HG03066 (cell line): ENCODE results near the gene GUCD1.
"Not testable (repeated sequence)": the region's sequence is repeated elsewhere in the genome, so short reads cannot be mapped to it uniquely, and the experiment has no call there.

Experiments used
- ATAC-seq: cut with Tn5 transposase; IDR thresholded peaks from one replicate; pipeline ENCODE4 v1.9.1; 2021; ENCODE audit warnings: low read depth; ENCODE audit not compliant: unreplicated experiment

The GUCD1 gene

DNA sequence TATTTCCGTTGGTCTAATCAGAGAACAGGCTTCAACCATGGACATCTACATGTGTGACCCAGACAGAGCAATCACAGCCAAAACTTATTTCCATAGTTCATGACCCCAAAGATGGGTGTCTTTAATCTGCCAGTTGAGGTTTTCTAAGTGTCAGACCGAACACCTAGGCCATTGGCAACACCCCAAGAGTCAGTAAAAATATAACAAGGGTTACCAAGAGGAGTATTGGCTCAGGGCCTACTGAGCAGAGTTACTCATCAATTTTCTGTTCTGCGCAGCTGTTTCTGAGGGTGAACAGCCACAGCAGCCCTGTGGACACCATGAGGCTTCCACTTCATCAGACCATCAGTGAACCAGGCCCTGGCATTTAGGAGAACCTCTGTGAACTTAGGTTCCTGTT lies 18.8 kb downstream of the GUCD1 start:
- ATAC-seq, result no peak

DNA sequence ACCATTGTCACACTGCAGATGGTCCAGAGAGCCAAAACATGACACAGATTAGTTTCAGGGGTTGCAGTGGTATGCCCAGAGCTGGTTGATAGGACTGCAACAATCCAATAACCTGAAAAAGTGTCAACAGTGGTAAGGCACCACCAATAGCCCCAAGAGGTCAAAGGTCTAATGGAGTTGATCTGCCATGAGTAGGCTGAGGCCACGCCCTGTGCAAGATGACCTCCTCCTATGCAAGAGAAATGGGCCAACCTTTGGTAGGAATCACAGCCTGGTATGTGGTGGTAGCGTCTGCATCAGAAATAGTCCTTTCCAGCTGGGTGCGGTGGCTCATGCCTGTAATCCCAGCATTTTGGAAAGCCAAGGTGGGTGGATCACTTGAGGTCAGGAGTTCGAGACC lies 19.6 kb downstream of the GUCD1 start:
- no peak for ATAC-seq

GRCh38 chr22:24532075-24532474 lies 22.9 kb downstream of the GUCD1 start:
- no peak for ATAC-seq

DNA sequence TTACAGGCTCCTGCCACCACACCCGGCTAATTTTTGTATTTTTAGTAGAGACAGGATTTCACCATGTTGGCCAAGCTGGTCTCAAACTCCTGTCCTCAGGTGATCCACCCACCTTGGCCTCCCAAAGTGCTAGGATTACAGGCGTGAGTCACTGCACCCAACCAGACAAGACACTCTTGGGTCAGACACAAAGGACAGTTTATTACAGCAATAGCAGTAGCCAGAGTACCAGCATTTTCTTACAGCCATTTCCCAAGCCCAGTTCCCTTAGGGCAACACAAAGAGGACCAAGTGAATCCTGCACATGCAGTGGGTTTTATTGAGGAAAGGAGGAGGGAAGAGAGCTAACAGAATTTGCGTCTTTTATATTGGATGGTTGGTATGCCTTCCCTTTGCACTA lies 24.0 kb downstream of the GUCD1 start:
- ATAC-seq, result not testable (repeated sequence)

GRCh38 chr22:24529898-24530297 lies 25.0 kb downstream of the GUCD1 start:
- ATAC-seq, result no peak

GRCh38 chr22:24526191-24526590 lies 28.7 kb downstream of the GUCD1 start:
- no peak for ATAC-seq

- no peak for ATAC-seq
These were observed 29.4 kb downstream of the GUCD1 start for GRCh38 chr22:24525416-24526037.

GRCh38 chr22:24523873-24524272 lies 31.1 kb downstream of the GUCD1 start:
- no peak for ATAC-seq

DNA sequence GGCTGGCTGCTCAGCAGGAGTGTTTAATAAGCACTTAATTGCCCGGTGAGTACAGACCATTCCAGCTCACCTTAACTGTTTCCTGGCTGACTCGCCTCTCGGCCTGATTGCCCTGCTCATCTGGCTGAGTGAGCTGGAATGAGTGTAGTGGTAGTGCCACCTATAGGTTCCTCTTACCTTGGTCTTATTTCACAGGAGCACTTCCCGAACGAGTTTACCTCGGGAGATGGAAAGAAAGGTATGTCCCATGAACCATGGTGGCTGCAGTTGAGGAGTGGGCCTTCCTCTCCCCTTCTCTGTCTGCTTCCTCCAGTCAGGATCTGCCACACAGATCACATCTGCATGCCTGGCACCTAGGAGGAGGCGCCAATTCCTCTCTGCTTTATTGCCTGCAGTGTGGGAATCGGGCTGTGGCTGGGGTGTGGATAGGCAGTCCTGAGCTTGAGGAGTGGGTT lies 33.1 kb downstream of the GUCD1 start:
- ATAC-seq, result no peak

DNA sequence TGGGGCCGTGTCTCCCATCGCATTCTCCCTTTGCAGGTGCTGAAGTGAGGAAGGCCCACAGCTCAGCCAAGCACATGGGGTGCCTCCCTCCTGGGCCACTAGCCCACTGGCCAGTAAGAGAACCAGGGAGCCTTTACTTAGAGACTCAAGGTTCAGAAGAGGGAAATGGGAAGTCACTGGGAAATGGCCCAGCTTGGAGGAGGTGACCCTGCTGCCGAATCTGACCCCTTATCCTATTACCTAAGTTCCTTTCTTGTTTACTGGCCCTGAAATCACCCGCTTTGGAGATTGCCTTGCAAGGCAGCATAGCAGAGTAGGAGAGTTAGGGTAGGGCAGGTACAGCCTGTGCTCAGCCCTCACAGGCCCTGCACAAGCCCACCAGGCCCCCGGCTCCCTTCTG lies 35.4 kb downstream of the GUCD1 start:
- ATAC-seq, result no peak

GRCh38 chr22:24518771-24519485 lies 36.0 kb downstream of the GUCD1 start:
- ATAC-seq, result no peak

GRCh38 chr22:24518228-24518627 lies 36.7 kb downstream of the GUCD1 start:
- no peak for ATAC-seq

DNA sequence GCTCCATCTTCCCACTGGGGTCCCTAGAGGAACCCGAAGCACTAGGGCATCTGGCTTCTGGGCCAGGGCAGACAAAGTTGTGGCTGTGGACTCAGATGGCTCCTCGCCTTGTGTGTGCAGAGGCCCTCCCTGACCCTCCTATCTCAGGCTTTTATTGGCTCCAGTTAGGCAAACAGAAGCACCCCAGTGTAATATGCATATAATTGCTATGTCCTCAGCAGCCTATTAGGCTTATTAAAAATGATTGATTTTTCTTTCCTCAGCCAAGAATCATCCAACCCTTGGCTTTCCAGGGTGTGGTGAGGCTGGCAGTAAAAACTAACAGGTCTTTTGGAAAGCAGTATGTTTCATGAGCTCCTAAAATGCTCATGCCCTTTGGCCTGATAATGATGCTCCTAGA lies 37.5 kb downstream of the GUCD1 start:
- no peak for ATAC-seq

- no peak for ATAC-seq
These were observed 38.6 kb downstream of the GUCD1 start for GRCh38 chr22:24516301-24516737.

- no peak for ATAC-seq
These were observed 40.0 kb downstream of the GUCD1 start for GRCh38 chr22:24515027-24515338.

- no peak for ATAC-seq
These were observed 40.5 kb downstream of the GUCD1 start for GRCh38 chr22:24514241-24515026.

DNA sequence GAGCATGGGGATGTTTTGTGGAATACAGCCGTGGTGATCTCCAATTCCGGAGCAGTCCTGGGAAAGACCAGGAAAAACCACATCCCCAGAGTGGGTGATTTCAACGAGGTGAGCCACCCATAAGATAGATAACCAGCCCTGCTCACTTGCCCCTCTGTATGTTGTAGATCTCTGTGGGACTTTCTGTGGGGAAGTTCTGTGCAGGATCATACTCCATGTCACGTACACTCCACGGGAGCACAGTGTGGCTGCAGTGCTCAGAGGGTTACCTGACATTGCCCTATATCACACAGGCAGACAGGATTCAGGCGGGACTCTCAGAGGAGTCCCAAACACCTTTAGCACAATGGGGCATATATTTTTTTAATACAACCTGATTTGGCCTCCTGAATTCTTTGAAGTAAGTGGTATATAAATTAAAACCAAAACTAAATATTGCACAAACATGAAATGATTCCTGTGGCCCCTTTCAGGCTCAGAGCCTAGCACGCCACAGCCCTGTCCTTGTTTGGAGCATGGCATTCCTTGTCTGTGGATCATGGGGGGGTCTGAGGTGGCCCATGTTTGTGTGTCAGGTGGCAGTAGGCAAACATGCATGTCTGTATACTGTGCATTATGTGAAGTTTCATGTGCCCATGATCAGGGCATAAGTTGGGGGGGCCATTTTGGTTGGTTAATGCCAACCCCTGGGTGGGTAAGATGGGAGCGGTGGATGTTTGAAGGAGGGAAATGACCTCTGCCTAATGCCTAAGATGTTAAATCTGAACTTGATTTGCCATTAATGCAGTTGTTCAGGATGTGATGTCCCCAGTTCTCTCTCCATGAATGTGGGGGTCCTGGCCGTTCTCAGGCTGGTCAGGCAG lies 41.3 kb downstream of the GUCD1 start:
- ATAC-seq, result no peak

DNA sequence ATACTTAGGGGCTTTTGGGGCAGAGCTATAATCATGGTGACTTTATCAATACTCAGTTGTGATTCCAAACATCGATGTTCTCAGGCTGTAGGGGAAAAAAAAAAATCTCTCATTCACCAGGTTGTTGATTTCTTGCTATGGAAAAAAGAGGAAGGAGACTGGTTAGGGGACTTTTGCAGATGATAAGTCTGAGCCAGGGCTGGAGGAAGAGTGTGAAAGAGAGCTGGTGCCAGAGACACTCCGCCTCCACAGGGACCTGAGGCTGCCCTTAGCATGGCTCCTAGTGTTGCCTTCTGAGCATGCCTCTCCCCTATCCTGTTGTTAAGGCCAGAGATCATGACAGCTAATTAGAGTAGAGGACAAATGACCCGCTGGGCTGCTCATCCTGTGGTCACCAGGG lies 42.9 kb downstream of the GUCD1 start:
- ATAC-seq, result no peak

DNA sequence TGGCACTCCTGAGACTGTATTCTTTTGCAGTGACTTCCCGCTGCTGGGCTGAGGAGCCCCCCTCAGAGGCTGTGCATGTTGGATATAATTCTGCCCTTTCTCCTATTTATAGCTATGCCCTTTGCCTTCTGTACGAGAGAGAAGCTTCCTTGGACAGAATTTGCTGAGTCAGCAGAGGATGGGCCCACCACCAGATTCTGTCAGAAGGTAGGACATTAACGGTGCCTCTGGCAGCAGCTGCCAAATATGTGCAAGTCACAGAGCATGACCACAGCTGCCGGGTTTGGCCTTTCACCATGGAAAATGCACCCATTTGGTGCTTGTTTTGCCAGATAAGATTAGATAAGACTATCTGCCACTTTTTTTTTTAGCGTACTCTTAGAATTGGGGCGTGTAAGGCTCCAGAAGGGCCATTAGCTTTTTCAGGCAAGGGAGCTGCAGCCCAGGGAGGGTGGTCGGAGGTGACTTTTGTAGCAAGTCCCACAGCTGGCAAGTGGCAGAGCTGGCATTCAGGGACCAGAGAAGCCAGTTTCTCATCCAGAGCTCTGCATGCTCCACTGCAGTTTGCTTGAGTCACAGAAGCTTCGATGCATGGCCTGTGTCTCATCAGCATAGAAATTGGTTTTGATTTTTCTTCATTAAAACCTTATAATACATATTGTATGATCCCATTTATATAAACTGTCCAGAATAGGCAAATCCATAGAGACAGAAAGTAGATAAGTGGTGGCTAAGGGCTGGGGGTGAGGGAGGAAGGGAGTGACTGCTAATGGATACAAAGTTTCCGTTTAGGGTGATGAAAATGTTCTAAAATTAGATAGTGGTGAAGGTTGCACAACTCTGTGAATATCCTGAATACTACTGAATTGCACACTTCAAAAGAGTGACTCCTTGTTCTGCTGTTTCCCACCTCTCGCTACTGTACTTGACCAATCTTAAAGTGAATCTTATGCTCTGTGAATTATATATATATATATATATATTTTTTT lies 44.0 kb downstream of the GUCD1 start:
- no peak for ATAC-seq

DNA sequence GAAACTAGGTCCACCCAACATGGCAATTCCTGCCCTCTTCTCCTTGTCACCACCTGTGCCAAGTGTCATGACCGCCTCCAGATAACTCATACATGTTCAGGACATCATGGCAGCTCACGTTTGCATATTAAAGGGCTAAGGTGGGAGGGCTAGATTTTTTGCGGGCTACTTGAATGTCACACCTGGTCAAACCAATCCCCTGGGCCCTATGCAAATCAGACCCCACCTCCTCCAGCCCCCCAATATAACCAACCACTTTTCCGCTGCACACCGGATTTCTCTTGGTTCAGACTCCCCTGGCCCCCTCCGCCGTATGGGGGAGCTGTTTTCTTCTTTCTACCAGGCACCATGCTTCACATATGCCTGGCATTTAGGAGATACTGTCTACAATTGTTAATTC lies 47.2 kb downstream of the GUCD1 start:
- ATAC-seq, result no peak
